CD4-positive, alpha-beta T cell treated with Interleukin-4 for 4 hours (primary cell): Measurements from ENCODE around the gene EFNB1.
"Not testable (repeated sequence)": the region's sequence is repeated elsewhere in the genome, so short reads cannot be mapped to it uniquely, and the experiment has no call there.

ENCODE experiments used
- DNase-seq: peaks from one replicate; pipeline ENCODE4 v3.0.0-alpha.2; 2020

Gene EFNB1

DNA sequence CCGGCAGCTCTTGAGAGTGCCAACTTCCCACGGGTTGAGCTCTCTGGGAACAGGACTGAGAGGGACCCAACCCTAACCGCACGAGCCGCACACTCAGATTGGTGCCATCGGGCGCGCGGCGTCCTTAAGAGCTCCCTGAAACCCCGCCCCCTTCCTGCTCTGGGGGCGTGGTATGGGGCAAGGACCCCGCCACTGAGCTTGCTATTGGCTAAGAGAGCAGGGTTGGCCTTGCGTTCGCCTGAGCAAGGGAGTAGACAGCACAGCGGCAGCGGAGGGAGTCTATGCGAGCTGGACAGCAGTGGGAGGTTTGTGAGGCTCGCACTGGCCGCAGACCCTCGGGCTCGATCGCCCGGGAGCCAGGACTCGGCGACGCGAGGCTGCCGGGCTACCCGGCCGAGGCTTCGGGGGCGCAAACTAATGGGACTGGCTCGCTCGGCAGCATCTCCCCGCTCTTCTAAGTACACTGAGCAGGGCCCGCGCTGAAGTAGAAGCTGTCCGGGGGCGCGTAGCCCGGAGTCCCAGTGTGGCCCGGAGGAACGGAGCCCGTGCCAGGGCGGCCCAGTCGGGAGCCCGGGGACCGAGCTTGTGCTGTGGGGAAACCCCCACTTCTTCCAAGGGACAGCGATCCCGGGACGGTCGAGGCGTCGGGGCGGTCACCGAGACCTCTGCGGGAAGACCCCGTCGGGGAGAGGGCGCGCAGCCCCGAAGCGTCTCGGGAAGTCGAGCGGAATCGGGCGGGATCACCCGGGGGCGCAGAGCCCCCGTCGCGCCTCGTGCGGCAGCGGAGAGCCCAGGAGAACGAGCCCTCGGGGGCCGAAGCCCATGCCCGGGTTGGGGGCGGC is at the start of gene EFNB1:
TSS of gene EFNB1 (plus strand) at position 282 of the 842 bp plus-strand sequence. CDS start 756 bp downstream, outside the sequence.
- peak; percentile 89 for DNase-seq

DNA sequence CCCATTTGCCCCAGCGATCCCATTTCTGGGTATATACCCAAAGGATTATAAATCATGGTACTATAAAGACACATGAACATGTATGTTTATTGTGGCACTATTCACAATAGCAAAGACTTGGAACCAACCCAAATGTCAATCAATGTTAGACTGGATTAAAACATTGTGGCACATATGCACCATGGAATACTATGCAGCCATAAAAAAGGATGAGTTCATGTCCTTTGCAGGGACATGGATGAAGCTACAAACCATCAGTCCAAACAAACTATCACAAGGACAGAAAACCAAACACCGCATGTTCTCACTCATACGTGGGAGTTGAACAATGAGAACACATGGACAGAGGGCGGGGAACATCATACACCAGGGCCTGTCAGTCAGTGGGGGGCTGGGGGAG is 47.5 kb upstream of the EFNB1 start:
- not testable (repeated sequence) for DNase-seq

DNA sequence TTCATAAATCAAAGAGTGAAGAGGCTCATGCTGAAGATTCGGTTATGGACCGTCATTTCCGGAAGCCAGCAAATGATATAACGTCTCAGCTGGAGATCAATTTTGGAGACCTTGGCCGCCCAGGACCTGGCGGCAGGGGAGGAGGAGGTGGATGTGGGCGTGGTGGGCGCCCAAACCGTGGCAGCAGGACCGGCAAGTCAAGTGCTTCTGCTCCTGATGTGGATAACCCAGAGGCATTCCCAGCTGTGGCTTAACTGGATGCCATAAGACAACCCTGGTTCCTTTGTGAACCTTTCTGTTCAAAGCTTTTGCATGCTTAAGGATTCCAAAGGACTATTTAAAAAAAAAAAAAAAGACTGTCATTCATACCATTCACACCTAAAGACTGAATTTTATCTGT is 44.0 kb upstream of the EFNB1 start:
- DNase-seq = no peak

DNA sequence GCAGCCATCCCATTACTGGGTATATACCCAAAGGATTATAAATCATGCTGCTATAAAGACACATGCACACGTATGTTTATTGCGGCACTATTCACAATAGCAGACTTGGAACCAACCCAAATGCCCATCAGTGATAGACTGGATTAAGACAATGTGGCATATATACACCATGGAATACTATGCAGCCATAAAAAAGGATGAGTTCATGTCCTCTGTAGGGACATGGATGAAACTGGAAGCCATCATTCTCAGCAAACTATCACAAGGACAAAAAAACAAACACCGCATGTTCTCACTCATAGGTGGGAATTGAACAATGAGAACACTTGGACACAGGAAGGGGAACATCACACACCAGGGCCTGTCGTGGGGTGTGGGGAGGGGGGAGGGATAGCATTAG is 42.2 kb upstream of the EFNB1 start:
- not testable (repeated sequence) for DNase-seq

DNA sequence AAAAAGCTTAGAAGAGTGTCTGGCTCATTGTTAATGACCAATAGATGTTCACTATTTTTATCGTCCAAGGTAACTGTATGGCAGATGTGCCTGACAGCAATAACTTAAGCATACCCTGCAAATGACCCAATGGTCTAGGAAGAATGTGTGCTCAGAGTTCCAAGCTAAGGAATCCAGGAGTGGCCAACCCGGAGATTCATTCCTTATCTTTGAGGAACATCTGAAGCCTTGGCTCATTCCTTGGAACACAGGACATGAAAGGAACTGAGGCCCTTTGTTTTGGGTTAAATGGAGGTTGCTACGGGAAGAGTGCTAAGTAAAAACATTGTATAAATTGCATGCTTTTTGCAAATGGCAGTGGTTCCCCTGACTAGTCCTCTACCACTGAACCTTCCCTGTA is 38.9 kb upstream of the EFNB1 start:
- DNase-seq = no peak

DNA sequence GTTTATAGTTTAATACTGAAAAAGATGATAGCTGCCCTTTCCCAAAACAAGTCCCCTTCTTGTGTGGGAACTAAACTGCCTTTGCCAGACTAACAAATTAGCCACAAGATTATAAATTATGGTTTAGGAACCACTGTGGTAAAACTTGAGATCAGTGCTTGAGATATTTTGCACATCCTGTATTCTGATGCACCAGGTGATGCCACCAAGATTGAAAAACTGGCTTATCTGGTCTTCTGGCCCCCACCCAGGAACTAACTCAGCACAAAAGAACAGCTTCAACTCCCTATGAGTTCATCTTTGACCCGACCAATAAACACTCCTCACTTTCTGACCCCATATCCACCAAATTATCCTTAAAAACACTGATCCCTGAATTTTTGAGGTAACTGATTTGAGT is 36.7 kb upstream of the EFNB1 start:
- no peak for DNase-seq

DNA sequence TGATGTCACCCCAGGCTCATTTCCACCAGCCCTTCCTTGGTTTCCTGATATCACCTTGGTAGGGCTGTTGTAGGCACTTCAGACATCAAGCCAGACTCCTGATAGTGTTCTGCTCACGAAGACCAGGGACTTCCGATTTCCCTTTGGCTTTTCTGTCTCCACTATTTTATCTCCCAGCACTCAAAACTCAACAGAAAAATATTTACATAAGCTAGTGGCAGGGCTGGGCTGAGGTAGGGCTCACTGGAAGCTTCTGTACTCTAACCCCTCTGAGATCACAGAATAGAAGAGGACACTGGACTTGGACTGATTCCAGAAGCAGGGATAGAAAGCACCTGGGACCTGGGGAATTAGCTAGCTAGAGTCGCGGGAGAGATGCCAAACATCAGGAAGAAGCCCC is 34.4 kb upstream of the EFNB1 start:
- no peak for DNase-seq

DNA sequence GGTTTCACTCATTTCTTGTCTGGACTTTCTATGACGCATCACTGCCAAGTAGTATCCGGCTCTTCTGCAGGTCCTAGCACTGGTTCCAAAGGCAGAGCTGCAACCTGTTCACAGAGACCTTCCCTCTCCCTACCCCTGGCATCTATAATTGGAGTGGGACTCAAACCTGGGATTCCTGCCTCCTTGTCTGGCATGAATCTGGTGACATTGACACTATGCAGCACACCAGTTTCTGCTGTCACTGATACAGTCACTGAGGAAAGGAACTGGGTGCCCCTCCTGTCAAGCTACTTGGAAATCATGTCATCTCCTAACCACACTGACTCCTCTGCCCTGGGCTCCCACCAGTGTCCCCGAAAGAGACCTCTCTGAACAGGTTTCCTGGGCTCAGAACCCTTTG is 33.1 kb upstream of the EFNB1 start:
- DNase-seq = no peak

DNA sequence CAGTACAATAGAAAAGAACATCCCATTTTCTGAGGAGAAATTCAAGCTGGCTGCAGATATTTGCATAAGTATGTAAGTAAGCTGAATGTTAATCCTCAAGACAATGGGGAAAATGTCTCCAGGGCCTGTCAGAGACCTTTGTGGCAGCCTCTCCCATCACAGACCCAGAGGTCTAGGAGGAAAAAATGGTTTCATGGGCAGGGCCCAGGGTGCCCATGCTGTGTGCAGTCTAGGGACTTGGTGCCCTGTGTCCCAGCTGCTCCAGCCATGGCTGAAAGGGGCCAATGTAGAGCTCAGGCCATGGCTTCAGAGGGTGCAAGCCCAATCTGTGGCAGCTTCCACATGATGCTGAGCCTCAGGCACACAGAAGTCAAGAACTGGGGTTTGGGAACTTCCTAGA is 30.4 kb upstream of the EFNB1 start:
- not testable (repeated sequence) for DNase-seq

DNA sequence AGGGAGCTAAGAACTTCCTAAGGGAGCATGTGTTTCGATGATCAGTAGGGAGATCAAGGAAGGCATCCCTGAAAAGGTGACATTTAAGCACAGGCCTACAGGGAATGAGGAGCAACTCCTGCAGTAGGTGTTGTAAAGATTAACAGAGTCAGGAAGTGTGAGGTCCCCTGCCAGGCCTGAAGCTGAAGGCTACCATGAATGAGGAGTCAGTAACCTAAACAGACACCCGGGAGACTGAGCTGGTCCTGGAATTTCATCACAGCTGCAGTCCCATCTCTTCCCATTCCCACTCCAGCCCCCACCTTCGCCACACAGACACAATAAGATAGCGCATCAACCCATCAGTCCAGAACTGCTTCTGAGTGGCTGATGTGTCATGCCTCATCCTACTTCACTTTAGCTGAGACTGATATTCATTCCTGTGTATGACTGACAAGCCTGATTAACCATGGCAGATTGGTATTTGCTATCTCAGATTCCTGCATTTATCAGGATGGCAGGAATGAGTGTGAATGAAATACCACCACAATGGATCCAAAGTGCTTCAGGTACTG is 27.0 kb upstream of the EFNB1 start:
- DNase-seq = no peak

DNA sequence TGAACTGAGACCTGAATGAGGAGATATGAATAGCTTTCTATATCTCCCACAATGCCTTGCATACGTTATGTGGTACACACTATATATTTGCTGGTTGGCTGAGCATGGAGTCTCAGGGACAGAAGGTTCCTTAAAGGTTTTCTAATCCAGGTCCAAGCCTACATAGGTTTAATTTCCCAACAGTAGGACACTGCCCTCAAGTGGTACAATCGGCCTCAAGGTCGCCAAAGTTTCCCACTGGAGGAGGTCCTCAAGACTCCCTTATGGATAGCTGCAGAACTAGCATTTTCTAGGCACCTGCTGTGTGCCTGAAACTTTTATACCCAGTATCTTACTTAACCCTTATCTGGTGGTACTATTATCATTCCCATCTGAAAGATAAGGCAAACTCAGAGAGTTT is 21.0 kb upstream of the EFNB1 start:
- no peak for DNase-seq

DNA sequence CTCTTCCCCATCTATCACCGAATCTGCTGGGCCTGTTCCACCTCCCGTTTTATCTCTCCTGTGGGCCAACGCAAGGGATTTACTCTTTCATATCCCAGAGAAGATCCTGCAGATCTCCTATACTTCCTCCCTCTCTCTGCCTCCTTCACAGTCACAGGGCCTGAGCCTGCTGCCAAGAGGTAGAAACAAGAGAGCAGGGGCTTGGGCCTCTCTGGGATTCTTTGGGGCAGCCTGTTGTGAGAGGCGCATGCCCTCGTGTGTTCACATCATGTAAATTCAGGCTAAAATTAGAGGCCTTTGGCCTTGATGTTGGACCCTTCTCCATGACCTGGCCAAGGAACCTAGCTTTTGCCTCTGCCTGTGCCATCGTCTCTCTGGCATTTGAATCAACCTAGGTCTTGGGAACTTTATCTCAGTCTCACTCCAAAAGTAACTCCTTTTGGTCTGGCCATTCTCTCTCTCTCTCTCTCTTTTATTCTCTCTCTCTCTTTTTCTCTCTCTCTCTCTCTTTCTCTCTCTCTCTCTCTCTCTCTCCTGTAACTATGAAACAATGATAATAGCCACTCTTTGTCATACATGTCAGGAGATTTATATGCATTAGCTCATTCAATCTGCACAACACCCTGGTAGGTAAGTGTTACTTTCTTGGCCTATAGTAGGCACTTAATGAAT is 20.0 kb upstream of the EFNB1 start:
- no peak for DNase-seq

DNA sequence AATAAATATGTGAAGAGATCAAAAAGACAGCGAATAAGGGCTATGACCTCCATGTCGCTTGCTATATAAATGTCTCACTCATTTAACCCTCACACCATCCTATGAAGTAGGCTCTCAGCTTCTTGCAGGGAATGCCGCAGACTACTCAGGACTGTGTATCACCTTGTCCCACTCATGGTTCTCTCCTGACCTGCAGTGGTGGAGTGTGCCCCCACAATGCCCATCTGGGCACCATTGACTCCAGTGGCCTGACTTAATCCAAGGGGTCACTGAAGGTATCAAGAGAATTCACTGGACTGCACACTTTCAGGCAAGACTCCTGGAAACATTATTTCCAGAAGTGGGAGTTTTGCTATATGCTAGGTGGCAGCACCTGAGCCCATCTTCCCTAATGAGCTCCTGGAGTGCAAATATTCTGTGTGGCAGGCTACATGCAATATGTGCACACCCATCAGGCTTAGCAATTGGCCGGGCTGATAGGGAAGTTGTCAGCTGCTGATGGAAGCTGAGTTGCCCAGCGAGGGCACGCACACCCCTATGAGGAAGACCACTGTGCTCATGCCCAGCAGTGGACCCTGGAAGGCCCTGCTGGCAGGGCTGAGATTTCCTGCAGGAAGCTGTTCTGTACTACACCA is 8.2 kb upstream of the EFNB1 start:
- no peak for DNase-seq

DNA sequence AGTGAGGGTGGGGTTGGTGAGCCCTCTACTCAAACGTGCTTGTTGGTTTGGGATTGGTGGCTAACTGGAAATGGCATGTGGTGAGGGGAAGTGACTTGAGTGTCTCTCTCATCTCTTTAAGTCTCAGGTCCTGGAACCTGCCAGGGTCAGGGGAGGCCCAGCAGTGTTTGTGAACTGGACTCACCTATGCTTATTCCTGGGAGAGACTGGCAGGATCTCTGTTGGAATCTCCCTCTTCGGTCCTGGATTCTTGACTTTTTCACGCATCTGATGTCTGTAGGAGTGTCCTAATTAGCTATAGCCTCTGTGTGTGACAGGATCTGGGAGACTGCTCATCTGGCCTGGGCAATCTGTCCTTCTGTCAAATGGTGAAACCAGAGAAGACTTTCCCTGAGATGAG is 7.2 kb upstream of the EFNB1 start:
- no peak for DNase-seq

DNA sequence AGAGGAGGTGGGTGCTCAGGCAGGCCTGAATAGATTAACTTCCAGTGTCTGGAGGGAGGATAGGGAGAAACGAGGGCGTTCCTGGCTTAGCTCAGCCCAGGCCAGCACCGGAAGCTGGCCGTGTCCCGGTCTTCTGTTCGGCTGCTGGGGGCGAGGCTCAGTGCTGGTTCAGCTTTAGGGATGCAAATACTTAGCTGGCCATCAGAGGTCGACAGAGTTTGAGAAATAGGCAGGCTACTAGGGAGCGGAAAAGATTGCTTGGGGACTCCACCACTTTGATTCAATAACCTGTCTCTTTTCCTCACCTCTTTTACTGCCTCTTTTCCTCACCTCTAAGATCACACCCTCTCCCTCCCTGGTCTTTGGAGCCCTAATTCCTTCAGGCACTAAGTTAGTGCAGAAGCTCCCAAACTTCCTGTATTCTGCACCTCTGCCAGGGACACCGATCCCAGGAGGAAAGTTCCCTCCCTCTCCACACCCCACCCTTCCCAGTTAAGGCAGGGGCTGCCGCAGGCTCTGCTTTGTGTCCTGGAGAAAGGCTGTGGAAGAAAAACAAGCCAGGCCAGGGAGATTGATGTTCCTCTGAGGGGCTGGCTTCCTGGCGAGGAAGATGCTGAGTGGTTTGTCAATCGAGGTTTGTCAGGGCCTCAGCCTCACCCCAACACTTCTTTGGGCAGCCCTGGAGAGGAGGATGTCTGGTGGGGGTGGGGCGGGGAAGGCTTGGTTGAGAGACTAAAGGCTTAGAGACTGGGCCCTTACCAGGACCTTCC is 6.0 kb upstream of the EFNB1 start:
- peak; percentile 13 for DNase-seq

DNA sequence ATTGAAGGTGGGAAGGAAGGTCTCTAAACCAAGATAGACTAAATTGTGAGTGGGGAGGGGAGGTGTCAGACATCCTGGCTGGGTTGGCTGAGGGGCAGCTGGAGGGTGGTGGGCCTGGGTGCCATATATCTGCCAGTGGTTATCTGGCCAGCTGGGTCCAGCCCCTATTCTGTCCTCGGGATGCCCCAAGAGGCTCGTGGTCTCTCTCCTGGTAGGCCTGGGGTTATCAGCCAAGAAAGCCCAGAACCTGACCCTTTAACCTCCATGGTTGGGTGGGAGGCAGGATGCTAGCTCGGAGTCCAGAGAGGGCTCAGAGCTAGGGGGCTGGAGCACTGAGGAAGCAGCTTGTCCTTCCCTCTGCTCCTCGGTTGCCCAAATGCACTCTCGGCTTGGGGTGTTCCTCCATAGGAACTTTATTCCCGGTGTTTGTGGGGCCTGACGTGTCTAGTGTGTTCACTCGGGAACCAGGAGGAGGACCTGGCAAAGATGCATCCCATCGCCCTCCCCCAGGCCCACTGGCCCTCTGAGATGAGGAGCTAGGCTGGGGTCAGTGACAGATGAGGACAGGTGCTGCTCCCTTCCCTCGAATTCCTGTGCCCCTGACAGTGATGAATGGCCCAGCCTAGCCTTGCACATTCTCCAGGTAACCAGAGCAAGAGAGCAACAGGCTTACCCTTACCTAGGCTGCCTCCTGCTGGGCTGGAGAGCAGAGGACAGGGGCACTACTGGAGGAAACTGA is 5.2 kb upstream of the EFNB1 start:
- DNase-seq = no peak

DNA sequence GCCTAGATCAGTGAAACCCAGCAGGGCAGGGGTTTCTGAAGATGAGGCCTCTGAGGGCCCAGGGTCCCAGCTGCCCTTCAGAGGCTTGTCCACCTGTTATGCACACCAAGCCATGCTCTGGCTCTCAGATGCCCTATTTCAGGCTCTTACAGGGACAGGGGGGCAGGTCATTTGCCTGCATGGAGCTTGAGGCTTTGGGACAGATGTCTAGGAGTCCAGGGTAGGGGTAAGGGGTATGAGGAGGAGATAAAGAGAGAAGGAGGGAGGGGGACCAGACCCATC is 4.7 kb upstream of the EFNB1 start:
- DNase-seq = no peak

DNA sequence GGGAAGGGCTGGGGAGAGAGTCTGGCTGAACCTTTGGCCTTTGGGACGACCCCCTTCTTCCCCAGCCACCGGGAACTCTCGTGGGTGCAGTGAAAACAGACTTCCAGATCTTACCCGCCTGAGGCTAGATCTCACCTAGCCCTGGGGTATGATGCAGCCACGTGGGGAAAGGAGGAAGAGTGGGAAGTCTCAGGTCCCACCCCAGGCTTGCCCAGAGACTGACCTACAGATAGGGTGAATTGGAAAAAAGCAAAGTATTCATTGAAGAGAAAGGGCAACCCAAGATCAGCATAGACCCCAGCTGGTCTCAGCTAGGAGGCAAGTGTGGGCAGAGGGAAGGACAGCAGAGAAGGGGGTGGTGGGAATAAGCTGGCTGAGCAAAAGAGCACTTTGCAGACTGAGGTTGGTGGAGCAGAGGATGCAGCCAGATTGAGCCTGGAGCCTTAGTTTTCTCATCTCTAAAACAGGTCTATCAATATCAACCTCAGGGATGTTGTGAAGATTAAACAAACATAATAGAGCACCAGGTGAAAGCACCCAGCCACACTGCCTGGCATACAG is 4.2 kb upstream of the EFNB1 start:
- DNase-seq = no peak

DNA sequence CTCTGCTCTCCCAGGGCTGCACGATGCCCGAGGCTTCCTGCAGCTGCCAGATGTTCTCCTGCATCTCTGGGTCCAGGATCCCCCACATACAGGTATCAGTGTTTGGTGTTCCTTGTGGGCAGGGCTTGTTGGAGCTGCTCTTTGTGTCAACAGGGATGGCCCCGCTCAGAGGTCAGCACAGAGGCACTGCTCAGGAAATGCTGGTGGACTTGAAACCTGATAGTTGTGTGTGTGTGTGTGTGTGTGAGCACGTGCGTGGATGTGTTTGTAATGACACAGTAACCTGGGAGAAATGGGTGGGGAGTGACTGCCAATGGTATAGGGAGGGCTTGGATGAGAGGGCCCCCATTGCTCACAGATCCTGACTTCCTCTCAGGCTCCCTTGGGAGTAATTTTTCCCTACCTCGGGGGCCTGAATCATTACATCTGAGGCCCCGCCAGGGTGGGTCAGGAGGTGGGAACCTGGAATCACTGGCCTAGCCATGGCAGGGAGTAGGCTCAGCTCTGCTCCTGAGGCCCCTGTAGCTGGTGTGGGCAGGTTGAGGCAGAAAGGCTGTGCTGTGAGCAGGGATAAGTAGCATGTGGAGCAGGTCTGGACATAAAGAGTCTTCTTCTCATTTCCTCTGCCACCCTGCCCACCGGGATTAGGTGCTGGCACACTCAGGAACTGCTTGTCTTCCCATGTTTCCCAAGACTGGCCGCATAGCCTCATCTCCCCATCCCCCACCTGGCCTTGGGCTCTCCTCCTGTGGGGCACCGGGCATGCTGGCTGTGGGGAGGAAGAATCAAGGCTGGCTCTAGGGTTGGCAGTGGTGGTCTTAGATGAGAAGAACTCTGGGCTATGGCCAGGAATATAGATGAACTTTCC is 2.5 kb upstream of the EFNB1 start:
- DNase-seq = no peak

DNA sequence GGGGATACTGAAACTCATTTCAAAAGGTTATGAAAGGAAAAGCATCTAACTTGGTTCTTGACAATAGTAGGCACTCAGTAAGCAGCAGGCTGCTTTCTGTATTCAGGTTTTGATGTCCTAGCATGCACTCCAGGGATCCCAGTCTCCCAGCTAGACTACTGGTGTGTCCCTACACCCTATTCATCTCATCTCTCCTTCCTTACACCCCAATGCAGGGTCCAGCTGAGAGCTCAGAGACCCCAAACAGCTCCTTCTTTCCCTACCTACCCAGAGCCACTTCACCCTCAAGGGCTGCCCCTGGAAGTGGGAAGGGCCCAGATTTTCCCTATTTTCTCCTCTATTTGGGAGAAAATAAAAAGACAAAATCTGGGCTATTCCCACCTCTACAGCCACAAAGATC is 1.6 kb upstream of the EFNB1 start:
- DNase-seq = no peak
